B cell (primary cell): ENCODE data around the gene CRTC2. TPM values are rescaled to one million over a fixed set of nuclear protein-coding genes. Genes with fewer than 3 reads are reported as not detected.

Experiments
- ATAC-seq: fragments of 200-7000 bp; cut with Tn5 transposase; one replicate; pipeline ENCODE4 v1.10.0; 2021; ENCODE audit warnings: low read depth, mild to moderate bottlenecking, moderate number of reproducible peaks, moderate library complexity
- CTCF ChIA-PET: fragments of 350-600 bp; sonication (Branson Sonifier 250); formaldehyde crosslinking; loops from one replicate; lab custom pipeline; 2021; ENCODE audit warnings: antibody characterized with exemption, inconsistent platforms; lab: Charles Lee
- POLR2A ChIA-PET: fragments of 350-600 bp; sonication (Branson Sonifier 250); formaldehyde crosslinking; loops from one replicate; lab custom pipeline; 2021; ENCODE audit warnings: antibody characterized with exemption; lab: Charles Lee
- DNase-seq: peaks from one replicate; pipeline ENCODE4 v3.0.0; 2013
- H2AFZ ChIP-seq: 2 replicates; pipeline ENCODE4 v1.6.1; 2012; ENCODE audit warnings: mild to moderate bottlenecking, low read depth, low read length; ENCODE audit not compliant: insufficient read depth, poor library complexity, severe bottlenecking
- H3K27ac ChIP-seq, 2 donors: 1 replicate in 1 of 2; 2 replicates in 1 of 2; pipeline ENCODE4 v1.5.1; 2012 to 2013; ENCODE audit warnings: low read length in 2 of 2, mild to moderate bottlenecking in 2 of 2, moderate library complexity in 1 of 2
- H3K27me3 ChIP-seq, 4 experiments: fragments of 200-600 bp in 1 of 4; sonication (generic) in 1 of 4; replicated peaks in 1 of 4; 1 replicate in 2 of 4; 2 replicates in 2 of 4; pipeline versions ENCODE4 v1.6.1 to v1.7.0; 2013 to 2016; ENCODE audit warnings: low read length in 3 of 4, mild to moderate bottlenecking in 2 of 4, mixed read lengths in 1 of 4, moderate library complexity in 1 of 4; ENCODE audit not compliant: insufficient read depth in 4 of 4, control insufficient read depth in 3 of 4; ENCODE audit errors: control extremely low read depth in 1 of 4
- H3K36me3 ChIP-seq, 2 experiments: replicated peaks in 1 of 2; 1 replicate in 1 of 2; 2 replicates in 1 of 2; pipeline versions ENCODE4 v1.6.1 to v1.7.1; 2013; ENCODE audit warnings: low read length in 1 of 2; ENCODE audit not compliant: insufficient read depth in 2 of 2, control insufficient read depth in 1 of 2; ENCODE audit errors: control extremely low read depth in 1 of 2, extremely low read depth in 1 of 2
- H3K4me1 ChIP-seq, 2 donors: fragments of 200-600 bp in 1 of 2; sonication (generic) in 1 of 2; 1 replicate in 1 of 2; 2 replicates in 1 of 2; pipeline versions ENCODE4 v1.5.1 to v1.6.1; 2013 to 2017; ENCODE audit warnings: low read length in 2 of 2; ENCODE audit not compliant: control insufficient read depth in 2 of 2, insufficient read depth in 2 of 2
- H3K4me2 ChIP-seq: replicated peaks from 2 replicates; pipeline ENCODE3; 2012; ENCODE audit warnings: mild to moderate bottlenecking, low read depth, low read length; ENCODE audit not compliant: poor library complexity, severe bottlenecking
- H3K4me3 ChIP-seq, 5 experiments: fragments of 200-600 bp in 1 of 5; sonication (generic) in 1 of 5; 1 replicate in 3 of 5; 2 replicates in 2 of 5; pipeline versions ENCODE4 v1.5.1 to v1.7.0; 2011 to 2016; ENCODE audit warnings: low read length in 4 of 5, mild to moderate bottlenecking in 4 of 5, low read depth in 2 of 5, control low read depth in 1 of 5, moderate library complexity in 1 of 5; ENCODE audit not compliant: insufficient read depth in 1 of 5; ENCODE audit errors: control extremely low read depth in 1 of 5, extremely low read depth in 1 of 5
- H3K79me2 ChIP-seq: fragments of 200-600 bp; sonication (generic); one replicate; pipeline ENCODE4 v1.6.0; 2016; ENCODE audit warnings: low read length; ENCODE audit not compliant: control insufficient read depth, insufficient read depth
- H3K9ac ChIP-seq: fragments of 200-600 bp; sonication (generic); 2 replicates; pipeline ENCODE4 v1.6.1; 2017; ENCODE audit warnings: mild to moderate bottlenecking, low read length, moderate library complexity
- H3K9me3 ChIP-seq, 3 donors: one replicate each; pipeline versions ENCODE4 v1.6.1 to v1.7.1; 2013; ENCODE audit warnings: low read length in 2 of 3; ENCODE audit not compliant: control insufficient read depth in 2 of 3, insufficient read depth in 1 of 3; ENCODE audit errors: control extremely low read depth in 1 of 3
- H4K20me1 ChIP-seq: 2 replicates; pipeline ENCODE4 v1.6.0; 2012; ENCODE audit warnings: mild to moderate bottlenecking, low read length; ENCODE audit not compliant: insufficient read depth, control insufficient read depth, poor library complexity, severe bottlenecking
- H3K27ac Mint-ChIP-seq: one replicate; pipeline ENCODE4 v1.8.0; 2021; ENCODE audit warnings: mixed read lengths
- H3K27me3 Mint-ChIP-seq: one replicate; pipeline ENCODE4 v1.8.0; 2021; ENCODE audit warnings: mixed read lengths
- H3K4me1 Mint-ChIP-seq: one replicate; pipeline ENCODE4 v1.8.0; 2021; ENCODE audit warnings: mixed read lengths
- H3K4me3 Mint-ChIP-seq: one replicate; pipeline ENCODE4 v1.8.0; 2021; ENCODE audit warnings: mixed read lengths
- H3K9me3 Mint-ChIP-seq: one replicate; pipeline ENCODE4 v1.8.0; 2022; ENCODE audit warnings: mixed read lengths; ENCODE audit not compliant: insufficient read depth
- CTCF ChIP-seq: fragments of 200-600 bp; IDR thresholded peaks from one replicate; pipeline ENCODE4 v1.8.0; 2022; ENCODE audit warnings: antibody characterized with exemption, mild to moderate bottlenecking
- EZH2 ChIP-seq: IDR thresholded peaks from 2 replicates; pipeline ENCODE4 v1.6.1; 2012; ENCODE audit warnings: borderline replicate concordance, low read depth, mild to moderate bottlenecking, moderate library complexity, low read length; ENCODE audit not compliant: insufficient read depth, poor library complexity, severe bottlenecking
- WGBS: methylation state at CpG from one replicate; pipeline ENCODE4 v1.1.5; 2013; ENCODE audit warnings: missing lambda C conversion rate; ENCODE audit not compliant: insufficient coverage; 5-methylcytosine and 5-hydroxymethylcytosine counted together
- intact Hi-C: fragments of 100-400 bp; cut with micrococcal nuclease; formaldehyde crosslinking; loops from one replicate; pipeline ENCODE4 v1.10.0; 2022
- polyA plus RNA-seq: library from polyadenylated mRNA; depleted of rRNA; stranded (reverse); fragments of >200 nt; gene quantifications from 2 replicates; pipeline ENCODE4 v1.2.3, GENCODE V29; 2012
- total RNA-seq, 2 donors: library from RNA; stranded (reverse); fragments of 120-200 nt in 1 of 2; gene quantifications; 1 replicate in 1 of 2; 2 replicates in 1 of 2; pipeline versions ENCODE4 v1.2.3 to v1.2.4, GENCODE V29; 2013 to 2022

The CRTC2 gene
- total and polyA plus RNA-seq, 2 donors (not counting 1 experiment from before 2014, with no cell fraction given) = 94.6 to 157 TPM

DNA sequence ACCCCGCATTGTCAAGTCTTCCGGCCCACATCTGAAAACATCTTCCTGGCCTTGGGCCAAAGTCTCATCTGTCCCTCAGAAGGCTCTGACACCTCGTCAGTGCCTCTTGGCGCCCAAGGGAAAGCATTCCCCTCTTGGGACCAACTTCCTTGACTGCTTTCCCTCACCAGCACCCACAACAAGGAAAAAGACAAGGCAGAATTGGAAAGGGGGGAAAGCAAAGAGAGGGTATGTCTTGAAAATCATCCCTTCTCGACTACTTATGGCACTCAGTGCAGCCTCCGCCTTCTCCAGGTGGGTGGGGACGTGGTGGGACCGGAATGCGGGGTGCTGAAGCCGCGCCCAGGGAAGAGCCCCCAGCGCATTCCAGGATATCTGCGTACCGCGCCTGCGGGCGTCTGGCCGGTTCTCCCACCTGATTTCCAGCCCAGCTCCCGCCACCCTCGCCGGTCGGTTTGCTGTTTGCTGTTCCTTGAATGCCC lies 5.5 kb upstream of the CRTC2 start:
- Mint-ChIP-seq H3K9me3 (no peaks in the 10 kb centered on the region), H3K4me3 (peak overlapping the region; percentile 83), H3K4me1 (peaks cover 63% of the 10 kb centered on the region), H3K27ac (peak overlapping the region; percentile 85), H3K27me3 (no peaks in the 10 kb centered on the region)
- Histone ChIP-seq H3K9me3 (no peaks in the 10 kb centered on the region), H3K4me3 (peak overlapping the region; percentile 83 to 91 (median 87)), H3K4me1 (peaks cover 50 to 56% of the 10 kb centered on the region in 2 donors), H3K27ac (peak overlapping the region; percentile 85 to 95), H3K9ac (peak overlapping the region; percentile 84), H3K27me3 (no peaks in the 10 kb centered on the region), H3K79me2 (peaks cover 58% of the 10 kb centered on the region), H3K4me2 (peak overlapping the region; percentile 85), H2AFZ (peak overlapping the region; percentile 91), H3K36me3 (peaks cover 0 to 12% of the 10 kb centered on the region in 2 experiments), H4K20me1 (no peaks in the 10 kb centered on the region)
- intact Hi-C loops = loop anchor here (1.0 kb wide), 2 partner anchors 13 to 18 kb away; partner anchors contain the start of genes DENND4B and JTB
- DNase-seq (no peak), ATAC-seq (no peak)
- POLR2A ChIA-PET = interaction anchor here (0.5 to 9.2 kb wide), 7 partner anchors 13 to 236 kb away, joined by 3 to 115 read pairs (median 9); partner anchors contain the start of genes DENND4B, INTS3, JTB and RAB13
- WGBS = 3% methylated on average over 19 of the region's 22 CpGs
- TF ChIP-seq EZH2 = no peak
- TF ChIP-seq CTCF = no peak
- CTCF ChIA-PET = interaction anchor here (2.3 to 7.5 kb wide), 3 partner anchors 18 to 166 kb away, joined by 9 to 65 read pairs (median 14); partner anchors contain the start of genes DENND4B and RAB13
